ENCODE results near the gene RPL4.
A peak's percentile ranks its signal among the peaks of the same experiment; 100 is the strongest.
"Not testable (repeated sequence)": the region's sequence is repeated elsewhere in the genome, so short reads cannot be mapped to it uniquely, and the experiment has no call there.

RPL4 gene

DNA sequence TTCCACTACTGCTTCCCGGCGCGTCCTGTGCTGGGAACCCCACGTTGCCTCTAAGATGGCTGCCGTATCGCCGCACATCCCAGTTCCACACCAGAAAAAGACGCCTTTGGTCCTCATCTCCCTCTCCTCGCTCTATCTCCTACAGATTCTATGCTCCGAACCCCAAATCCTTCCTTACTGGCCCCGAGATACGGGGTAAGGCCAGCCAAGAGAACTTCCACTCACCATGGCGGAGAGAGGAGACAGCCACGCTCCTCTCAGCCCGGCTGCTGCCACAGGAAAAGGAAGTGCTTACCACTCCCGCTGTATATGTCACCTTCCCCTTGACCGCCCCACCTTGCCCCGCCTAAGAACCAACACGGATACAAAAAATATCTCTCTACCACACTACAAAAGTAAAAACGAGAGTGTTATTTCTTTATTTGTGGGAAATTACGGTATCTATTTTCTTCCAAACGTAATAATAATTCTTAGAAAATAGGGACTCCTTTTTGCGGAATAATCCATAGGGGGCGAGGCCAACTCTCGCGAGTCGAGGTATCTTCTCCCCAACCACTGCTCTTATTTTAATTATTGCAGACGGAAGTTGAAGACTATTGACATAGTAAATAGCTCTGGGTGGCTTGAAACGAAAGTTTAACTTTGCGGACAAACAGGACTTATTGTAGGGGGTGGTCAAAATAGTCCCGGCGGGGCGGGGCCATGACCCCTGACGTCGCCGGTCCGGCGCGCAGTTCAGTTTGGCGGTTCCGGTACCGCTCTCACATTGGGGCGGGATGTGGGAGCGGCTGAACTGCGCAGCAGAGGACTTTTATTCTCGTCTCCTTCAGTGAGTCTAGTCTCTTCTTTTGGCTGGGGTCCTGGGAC lies at the start of gene RPL4, which contains the start of gene ZWILCH:
TSS of gene RPL4 (minus strand) at position 293 of the 867 bp plus-strand sequence. CDS start at position 228, 65 bp downstream.
TSS of gene ZWILCH (plus strand) at position 764 of the 867 bp plus-strand sequence. CDS start at position 777, 13 bp downstream.
- DNase-seq = peak; percentile 84

DNA sequence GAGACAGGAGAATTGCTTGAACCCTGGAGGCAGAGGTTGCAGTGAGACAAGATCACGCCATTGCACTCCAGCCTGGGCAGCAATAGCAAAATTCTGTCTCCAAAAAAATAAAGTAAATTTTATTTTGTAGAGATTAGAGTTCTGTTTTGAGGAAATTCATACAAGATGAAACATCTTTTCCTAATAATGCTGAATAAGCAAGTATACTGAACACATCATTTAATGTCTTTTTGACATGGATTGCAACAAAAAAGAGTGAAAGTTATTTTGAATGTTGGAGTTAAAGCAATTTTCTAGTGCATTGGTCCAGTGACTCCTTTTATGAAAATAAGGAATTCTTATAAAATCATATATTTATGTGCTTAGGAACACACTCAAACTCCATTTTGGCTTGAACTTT lies 40.6 kb upstream of the RPL4 start:
- DNase-seq = no peak

DNA sequence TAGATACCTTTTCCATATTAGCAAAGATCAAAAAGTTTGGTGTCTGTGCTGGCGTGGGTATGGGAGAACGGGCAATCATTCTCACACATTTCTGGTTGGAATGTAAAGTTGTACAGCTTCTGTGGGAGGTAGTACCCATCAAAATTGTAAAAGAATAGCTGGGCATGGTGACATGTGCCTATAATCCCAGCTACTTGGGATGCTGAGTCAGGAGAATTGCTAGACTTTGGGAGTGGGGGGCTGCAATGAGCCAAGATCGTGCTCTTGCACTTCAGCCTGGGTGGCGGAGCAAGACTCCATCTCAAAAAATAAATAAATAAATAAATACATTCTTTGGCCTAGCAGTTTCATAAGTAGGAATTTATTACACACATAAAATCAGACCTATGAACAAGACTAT lies 38.2 kb upstream of the RPL4 start:
- no peak for DNase-seq

DNA sequence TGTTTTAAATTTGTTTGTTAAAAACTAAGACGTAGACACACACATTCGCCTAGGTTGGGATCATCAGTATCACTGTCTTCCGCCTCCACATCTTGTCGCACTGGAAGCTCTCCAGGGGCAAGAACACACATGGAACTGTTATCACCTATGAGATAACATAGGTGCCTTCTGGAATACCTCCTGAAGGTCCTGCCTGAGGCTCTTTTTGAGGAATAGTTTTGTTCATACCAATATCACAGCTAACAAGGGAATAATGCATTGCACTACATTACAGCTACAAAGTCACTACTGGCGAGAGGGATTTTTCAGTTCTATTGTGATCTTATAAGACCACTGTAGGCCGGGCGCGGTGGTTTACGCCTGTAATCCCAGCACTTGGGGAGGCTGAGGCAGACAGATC lies 30.4 kb upstream of the RPL4 start:
- DNase-seq = no peak

DNA sequence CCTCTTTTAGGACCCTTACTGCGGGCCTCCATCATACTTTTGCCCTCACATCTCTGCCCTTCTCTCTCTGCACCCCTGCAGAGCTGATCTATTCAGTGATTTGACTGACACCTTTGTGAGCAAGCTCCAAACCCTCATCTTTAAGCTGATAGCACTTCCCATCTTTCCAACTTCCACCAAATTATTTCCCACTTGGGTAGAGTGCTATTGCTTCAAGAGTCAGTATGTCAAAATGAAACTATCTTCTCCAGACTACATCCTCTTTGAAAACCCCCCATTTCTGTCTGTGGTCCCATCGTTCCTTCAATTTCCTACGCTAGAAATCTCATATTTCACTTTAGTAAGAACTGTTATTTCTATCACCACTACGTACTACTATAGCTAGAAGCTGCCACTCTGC lies 20.2 kb upstream of the RPL4 start:
- no peak for DNase-seq

DNA sequence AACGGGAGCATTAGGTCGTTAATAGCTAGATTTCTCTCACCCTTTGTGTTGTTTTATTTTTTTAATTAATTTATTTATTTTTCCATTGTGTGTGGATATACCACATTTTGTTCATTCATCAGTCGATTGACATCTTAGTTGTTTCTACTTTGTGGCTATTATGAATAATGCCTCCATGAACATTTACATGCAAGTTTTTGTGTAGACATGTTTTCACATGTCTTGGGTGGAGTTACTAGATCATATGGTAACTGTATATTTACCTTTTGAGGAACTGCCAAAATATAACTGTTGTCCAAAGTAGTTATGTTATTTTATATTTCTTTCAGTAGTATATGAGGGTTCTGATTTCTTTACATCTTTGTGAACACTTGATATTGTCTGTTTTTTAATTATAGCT lies 19.3 kb upstream of the RPL4 start:
- DNase-seq = no peak

DNA sequence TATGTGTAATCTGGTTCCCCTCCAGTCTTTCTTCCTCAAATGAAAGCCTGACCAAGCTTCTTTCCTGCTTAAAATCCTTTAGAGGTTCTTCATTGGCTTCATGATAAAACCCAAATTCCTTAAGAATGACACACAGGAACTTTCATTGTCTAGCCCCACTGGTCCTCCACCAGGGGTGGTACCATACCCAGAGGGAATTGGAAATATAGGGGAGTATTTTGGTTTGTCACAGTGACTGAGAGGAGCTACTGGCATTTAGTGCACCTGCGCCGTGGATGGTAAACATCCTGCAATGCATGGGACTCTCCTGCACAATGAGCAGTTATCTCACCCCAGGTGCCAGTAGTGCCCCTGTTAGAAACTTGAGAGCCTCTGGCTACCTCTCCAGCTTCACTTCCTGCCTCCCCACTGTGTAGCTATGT lies 11.3 kb upstream of the RPL4 start:
- DNase-seq = no peak

DNA sequence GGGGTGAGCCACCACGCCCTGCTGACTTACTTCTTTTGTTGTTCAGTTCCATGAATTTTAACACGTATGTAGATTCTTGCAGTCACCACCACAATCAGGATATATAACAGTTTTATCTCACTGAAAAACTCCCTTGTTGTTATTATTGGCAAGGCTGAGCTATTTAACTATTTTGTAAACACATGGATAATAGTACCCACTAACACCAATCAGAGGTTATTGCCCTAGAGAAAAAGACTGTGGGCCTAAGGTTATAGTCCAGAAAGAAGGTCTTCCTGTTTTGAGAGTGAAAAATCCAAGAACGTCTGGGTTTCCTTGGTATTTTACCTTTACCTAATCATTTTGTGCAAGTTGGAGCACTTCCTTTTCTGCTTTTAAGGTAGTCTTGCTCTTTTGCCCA lies 9.9 kb upstream of the RPL4 start:
- no peak for DNase-seq

DNA sequence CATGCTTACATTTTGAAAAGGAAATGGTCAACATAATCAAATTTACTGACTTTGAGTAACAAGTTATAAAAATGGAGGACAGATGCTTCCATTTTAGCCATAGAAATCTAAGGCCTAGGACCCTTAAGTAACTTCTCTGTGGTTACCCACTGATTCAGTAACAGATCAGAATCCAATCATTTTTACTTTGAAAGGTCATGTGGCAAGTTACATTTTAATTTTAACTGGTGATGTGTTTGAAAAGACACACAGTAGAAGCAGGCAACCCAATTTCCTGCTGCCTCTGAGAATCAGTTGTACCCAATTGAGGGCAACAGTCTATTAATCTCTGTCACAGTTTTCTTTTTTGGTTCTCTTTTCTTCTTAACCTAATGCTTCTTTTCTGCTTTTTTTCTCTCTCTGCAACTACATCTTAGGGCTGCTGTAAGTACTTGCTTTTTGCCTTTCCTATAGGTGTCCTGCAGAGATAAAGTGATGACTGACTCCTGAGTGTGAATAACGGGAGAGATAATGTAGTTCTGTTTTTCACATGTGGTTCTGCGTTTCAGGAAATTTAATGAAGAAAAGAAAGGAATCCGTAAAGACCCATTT lies 3.7 kb upstream of the RPL4 start:
- no peak for DNase-seq

DNA sequence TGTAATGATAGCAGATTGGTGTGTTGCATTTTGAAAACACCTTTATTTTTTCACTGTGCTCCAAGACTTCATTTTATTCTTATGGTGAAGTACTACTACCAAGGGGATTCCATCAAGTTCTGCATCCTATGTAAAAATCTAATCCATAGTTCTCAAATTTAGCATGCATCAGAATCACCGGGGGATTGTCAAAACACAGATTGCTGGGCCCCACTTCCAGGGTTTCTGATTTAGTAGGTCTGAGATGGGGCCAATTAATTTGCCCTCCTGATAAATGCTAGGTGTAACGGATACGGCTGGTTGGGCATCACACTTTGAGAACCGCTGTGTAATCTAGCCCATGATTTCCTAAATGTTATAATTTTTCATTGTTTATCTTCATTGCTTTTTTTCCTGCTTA lies 1.2 kb upstream of the RPL4 start:
- no peak for DNase-seq

DNA sequence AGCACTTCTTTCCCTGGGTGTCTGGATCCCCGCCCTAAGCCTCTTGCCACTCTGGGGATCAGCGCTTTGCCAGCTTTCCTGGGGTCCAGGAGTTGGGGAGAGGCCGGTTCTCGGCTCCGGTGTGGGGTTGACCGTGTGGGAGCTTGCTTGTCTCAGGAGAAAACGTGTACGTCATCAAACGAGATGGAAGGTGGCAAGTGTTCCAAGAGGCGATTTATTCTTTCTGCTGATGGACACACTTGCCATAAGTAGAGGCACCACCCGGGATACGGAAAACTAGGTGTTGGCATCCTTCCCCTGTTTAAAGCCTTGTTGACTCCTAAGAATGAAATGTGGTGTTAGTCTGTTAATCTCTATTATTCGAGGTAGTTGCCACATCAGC lies 766 bp upstream of the RPL4 start:
- DNase-seq = no peak

DNA sequence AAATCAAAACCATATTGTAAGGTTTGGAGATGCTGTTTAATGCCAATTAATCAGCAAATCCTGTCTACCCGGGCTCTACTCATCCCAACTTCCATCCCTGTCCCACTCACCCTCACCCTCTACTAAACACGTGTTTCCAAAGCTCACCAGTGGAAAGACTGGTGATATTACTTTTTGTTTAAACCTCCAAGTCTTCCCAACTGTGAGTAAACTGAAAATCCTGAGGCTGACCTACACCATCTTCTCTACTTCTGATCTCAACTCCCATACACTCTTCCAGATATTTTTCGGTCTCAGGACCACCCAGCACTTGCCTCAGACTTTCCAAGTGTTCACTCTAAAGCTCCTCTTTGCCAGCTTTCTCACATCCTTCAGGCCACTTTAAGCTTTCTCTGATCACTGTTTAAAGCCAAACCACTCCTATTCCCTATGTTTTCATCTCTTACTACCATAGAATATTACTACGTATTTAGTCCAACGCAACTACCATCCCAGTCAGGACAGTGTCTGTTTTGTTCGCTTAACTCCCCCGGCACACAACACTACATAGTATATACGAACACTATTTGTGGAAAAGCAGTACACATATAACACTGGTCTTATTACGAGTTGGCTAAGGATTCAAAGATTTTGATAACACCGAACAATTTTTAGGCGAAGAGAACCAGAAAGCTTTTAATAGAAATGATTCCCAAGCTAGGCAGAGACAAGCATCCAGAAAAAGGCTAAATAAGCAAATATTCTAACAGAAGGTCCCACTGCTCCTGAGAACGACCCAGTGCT lies 684 bp downstream of the RPL4 start:
- DNase-seq = no peak

DNA sequence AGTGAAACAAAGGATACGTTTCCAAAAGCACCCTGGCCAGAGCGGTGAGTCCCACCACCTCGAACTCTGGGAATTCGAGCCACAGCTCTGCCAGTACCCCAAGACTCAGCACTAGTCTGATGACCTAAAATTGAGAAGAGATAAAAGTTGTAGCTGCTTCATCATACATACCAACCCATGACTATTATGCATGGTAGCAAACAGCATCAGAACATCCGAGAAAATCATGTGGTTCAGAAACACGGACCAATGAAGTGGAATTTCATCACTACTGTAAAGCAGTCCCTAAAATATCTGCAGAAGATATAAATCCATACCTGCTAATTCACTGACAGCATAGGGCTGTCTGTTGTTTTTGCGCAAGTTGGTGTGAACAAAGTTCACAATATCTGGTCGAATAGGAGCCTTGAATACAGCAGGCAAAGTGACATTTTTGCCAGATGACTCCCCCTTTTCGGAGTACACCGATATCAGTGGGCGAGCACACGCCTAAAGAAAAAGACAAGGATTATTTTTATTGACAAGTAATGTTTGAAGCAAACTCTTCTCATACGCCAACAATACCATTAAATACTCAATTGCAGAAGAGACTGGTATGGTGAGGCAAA lies 1.5 kb downstream of the RPL4 start:
- not testable (repeated sequence) for DNase-seq

DNA sequence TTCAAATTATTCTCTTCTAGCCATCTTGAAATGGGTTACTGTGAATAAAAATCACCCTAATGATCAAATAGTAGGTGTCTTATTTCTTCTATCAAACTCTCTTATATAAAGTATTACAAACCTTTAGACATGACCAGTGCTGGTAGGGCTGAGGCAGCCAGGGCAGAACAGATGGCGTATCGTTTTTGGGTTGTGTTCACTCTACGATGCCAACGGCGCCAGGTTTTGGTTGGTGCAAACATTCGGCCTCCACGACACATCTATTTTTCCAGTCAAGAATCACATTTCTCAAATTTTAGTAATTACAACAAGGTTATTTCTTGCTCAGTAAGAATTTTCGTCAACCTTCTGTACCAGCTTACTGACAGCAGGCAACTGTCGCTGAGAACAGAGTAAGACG lies 2.2 kb downstream of the RPL4 start:
- no peak for DNase-seq

DNA sequence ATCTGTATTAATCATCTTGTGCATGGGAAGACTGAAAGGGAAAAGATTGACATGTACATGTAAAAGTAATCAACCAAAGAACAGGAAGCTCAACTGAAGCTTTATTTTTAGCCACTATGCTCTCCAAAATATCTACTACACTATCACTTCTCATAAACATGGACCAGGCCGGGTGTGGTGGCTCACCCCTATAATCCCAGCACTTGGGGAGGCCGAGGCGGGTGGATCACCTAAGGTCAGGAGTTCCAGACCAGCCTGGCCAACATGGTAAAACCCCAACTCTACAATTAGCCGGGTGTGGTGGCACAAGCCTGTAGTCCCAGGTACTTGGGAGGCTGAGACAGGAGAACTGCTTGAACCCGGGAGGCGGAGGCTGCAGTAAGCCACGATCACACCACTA lies 4.3 kb downstream of the RPL4 start:
- DNase-seq = not testable (repeated sequence)

DNA sequence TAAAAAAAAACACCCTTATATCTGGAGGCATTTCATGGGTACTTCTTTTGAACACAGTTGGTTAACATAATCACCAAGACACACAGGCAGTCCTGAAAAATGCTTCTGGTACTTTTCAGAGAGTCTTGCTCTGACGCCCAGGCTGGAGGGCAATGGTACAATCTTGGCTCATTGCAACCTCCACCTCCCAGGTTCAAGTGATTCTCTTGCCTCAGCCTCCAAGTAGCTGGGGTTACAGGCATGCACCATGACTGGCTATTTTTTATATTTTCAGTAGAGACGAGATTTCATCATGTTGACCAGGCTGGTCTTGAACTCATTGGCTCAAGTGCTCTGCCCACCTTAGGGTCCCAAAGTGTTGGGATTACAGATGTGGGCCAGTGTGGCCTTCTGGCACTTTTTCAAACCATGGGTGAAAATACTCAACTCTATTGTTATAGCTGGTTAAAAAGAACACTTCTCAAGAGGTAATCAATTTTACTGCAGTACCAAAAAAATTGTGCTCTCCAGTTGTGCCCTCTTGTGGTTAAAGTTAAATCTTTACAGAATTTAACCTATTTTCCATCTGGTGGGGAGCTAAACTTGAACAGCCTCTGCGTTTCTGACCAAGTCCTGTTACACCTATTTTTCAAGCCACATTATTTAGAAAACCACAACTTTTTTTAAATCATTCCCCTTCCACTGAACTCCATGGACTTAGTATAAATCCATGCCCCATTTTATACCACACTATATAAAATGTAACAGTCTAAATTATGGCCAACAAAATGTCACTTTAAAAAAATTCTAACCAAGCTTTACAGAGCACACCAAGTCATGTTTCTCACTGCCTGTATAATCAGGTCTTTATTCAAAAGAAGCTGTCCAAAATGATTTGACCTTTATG lies 5.9 kb downstream of the RPL4 start:
- DNase-seq = no peak

DNA sequence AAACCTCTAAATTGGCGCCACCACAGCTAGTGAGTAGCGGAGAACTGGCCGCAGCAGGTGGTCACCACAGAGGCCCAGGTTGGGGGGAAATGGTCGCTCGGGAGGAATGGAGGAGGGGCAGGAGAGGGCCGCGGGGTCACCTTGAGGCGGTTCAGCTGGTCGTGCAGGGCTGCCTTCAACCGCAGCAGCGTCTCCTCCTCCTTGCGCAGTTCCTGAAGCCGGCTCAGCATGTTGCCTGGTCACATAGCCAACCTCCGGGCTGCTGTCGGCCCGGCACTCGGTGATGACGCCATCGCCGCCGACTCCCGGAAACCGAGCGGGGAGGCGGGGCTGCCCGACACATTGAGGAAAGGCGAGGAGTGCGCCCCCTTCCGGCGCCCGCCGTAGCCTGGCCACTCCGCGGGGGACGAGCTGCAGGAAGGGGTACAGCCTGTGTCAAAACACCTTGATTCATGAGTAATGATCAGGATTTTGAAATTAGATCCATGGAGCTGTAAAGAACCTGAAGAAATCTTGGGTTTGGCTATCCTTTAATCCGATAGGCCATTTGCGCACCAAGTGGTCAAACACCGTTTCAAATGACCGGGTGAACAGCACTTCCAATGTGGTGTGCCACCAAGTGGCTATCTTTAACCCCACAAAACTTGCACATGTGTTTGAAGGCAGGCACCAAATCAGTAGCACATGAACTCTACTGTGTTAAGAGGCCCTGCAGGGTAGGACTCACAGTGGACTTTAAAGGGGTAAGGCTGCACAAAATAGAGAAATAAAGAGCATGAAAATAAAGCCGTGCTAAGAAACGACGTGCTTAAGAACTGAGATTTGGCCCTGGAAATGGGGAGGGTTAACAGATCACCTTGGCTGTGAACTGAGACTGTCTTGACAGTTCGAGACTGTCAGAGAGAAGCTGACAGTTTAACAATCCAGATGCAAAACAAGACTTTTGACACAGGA lies 6.9 kb downstream of the RPL4 start, which contains the start of gene SNAPC5:
TSS of gene SNAPC5 (minus strand) at position 261 of the 954 bp plus-strand sequence. CDS start at position 230, 31 bp downstream.
- peak; percentile 97 for DNase-seq

DNA sequence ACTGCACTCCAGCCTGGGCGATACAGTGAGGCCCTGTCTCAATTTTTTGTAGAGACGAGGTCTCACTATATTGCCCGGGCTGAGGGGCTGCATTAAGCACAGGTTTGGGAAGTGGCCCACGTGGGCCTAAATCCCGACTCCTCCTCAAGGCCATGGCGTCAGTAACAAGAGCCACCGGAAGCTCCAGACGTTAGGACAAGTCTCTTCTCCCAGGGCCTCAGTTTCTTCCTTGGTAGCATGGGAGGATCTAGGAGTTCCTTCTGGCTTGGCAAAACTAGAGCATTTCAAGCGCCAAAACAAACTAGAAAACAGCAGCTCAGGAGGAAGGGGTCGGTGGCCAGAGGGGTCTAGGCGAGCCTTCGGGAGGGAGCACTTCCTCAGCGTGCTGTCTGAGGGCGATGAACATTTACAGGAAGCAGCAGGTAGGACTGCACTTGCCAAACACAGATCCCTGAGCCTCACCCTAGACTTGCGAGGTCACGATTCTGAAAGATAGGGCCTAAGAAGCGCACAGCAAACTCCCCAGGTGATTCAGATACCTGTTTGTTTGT lies 7.6 kb downstream of the RPL4 start:
- no peak for DNase-seq

DNA sequence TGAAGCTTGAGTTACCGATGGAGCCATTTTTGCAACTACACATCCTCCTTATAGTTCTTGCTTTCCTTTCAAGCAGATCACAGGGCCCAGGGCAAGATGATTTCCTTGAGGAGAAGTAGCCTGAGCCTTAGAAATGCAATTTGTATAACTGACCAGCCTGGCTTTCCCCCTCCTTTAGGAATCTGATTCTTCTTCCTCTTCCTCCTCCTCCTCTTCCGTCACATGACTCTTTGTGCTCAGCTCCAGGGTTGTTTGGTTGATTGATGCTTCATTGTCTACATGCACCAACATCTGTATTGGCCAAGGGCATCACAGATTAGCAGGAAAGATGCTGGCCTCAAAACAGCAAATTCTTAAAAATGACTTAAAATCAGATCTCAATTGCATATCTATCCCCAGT lies 10.4 kb downstream of the RPL4 start:
- no peak for DNase-seq

DNA sequence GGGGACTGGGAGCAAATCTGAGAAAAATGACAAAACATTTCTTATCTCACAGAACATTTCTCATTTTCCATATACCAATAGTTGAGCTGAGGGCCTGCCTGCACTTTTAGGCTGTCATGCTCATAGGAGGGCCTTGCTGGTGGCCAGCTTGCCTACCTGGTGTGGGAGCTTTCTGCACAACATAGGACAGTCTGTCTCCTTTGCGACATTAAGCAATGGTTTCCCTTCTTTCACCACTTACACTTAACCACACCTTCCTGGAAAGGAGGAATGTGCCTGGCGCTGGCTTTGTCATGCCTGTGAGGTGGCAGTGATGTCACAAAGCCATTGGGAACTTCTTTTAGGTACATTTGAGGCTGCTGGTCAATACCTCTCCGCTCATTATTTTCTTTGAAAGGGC lies 12.8 kb downstream of the RPL4 start:
- no peak for DNase-seq
